Common myeloid progenitor, CD34-positive (primary cell): ENCODE data around the gene F2RL2. TPM values are rescaled to one million over a fixed set of nuclear protein-coding genes. Genes with fewer than 3 reads are reported as not detected.

Experiments
- CTCF ChIA-PET: fragments of 350-600 bp; sonication (Branson Sonifier 250); formaldehyde crosslinking; loops from one replicate; lab custom pipeline; 2021; ENCODE audit warnings: antibody characterized with exemption; lab: Charles Lee
- POLR2A ChIA-PET: fragments of 350-600 bp; sonication (Branson Sonifier 250); formaldehyde crosslinking; loops from one replicate; lab custom pipeline; 2021; ENCODE audit warnings: antibody characterized with exemption; lab: Charles Lee
- DNase-seq, 3 donors: peaks; one replicate each; pipeline versions ENCODE4 v3.0.0 to v3.0.0-alpha.2; 2013
- H3K27ac ChIP-seq, 2 experiments: 1 replicate in 1 of 2; 2 replicates in 1 of 2; pipeline ENCODE4 v1.7.0; 2013; ENCODE audit warnings: inconsistent platforms in 2 of 2, low read length in 2 of 2, mild to moderate bottlenecking in 2 of 2, low read depth in 1 of 2, moderate library complexity in 1 of 2; ENCODE audit not compliant: severe bottlenecking in 2 of 2, insufficient read depth in 1 of 2, poor library complexity in 1 of 2
- H3K27me3 ChIP-seq, 5 experiments: replicated peaks in 2 of 5; 1 replicate in 3 of 5; 2 replicates in 2 of 5; pipeline versions ENCODE4 v1.6.1 to v1.7.0; 2013; ENCODE audit warnings: low read length in 4 of 5, mild to moderate bottlenecking in 2 of 5, moderate library complexity in 2 of 5, inconsistent platforms in 1 of 5; ENCODE audit not compliant: insufficient read depth in 5 of 5, control insufficient read depth in 4 of 5
- H3K36me3 ChIP-seq, 4 experiments: 1 replicate in 2 of 4; 2 replicates in 2 of 4; pipeline versions ENCODE4 v1.6.1 to v1.7.0; 2013; ENCODE audit warnings: low read length in 3 of 4, control low read depth in 1 of 4, mild to moderate bottlenecking in 1 of 4; ENCODE audit not compliant: control insufficient read depth in 4 of 4, insufficient read depth in 4 of 4
- H3K4me1 ChIP-seq, 4 experiments: 1 replicate in 3 of 4; 2 replicates in 1 of 4; pipeline versions ENCODE4 v1.6.1 to v1.7.1; 2013; ENCODE audit warnings: low read length in 3 of 4, mild to moderate bottlenecking in 3 of 4, control low read depth in 1 of 4, inconsistent platforms in 1 of 4, moderate library complexity in 1 of 4; ENCODE audit not compliant: control insufficient read depth in 4 of 4, insufficient read depth in 4 of 4; ENCODE audit errors: control extremely low read depth in 1 of 4
- H3K4me3 ChIP-seq, 7 experiments: 1 replicate in 4 of 7; 2 replicates in 3 of 7; pipeline versions ENCODE4 v1.5.1 to v1.7.0; 2013; ENCODE audit warnings: mild to moderate bottlenecking in 7 of 7, low read length in 6 of 7, moderate library complexity in 6 of 7, inconsistent platforms in 2 of 7, low read depth in 2 of 7, control low read depth in 1 of 7; ENCODE audit not compliant: insufficient read depth in 4 of 7, control insufficient read depth in 1 of 7; ENCODE audit errors: extremely low read depth in 1 of 7
- H3K9me3 ChIP-seq, 5 experiments: 1 replicate in 4 of 5; 2 replicates in 1 of 5; pipeline versions ENCODE4 v1.6.1 to v1.7.1; 2013; ENCODE audit warnings: low read length in 4 of 5, mild to moderate bottlenecking in 2 of 5, inconsistent platforms in 1 of 5, low read depth in 1 of 5, moderate library complexity in 1 of 5; ENCODE audit not compliant: control insufficient read depth in 4 of 5, insufficient read depth in 2 of 5; ENCODE audit errors: control extremely low read depth in 1 of 5
- WGBS: methylation state at CpG from one replicate; pipeline ENCODE4 v1.1.5; 2013; ENCODE audit not compliant: insufficient coverage; 5-methylcytosine and 5-hydroxymethylcytosine counted together
- polyA plus RNA-seq: library from polyadenylated mRNA; unstranded; fragments of 120-200 nt; gene quantifications from one replicate; pipeline ENCODE4 v1.2.1, GENCODE V29; 2013

The F2RL2 gene, protein sequence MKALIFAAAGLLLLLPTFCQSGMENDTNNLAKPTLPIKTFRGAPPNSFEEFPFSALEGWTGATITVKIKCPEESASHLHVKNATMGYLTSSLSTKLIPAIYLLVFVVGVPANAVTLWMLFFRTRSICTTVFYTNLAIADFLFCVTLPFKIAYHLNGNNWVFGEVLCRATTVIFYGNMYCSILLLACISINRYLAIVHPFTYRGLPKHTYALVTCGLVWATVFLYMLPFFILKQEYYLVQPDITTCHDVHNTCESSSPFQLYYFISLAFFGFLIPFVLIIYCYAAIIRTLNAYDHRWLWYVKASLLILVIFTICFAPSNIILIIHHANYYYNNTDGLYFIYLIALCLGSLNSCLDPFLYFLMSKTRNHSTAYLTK
- 0.30 TPM for polyA plus RNA-seq

DNA sequence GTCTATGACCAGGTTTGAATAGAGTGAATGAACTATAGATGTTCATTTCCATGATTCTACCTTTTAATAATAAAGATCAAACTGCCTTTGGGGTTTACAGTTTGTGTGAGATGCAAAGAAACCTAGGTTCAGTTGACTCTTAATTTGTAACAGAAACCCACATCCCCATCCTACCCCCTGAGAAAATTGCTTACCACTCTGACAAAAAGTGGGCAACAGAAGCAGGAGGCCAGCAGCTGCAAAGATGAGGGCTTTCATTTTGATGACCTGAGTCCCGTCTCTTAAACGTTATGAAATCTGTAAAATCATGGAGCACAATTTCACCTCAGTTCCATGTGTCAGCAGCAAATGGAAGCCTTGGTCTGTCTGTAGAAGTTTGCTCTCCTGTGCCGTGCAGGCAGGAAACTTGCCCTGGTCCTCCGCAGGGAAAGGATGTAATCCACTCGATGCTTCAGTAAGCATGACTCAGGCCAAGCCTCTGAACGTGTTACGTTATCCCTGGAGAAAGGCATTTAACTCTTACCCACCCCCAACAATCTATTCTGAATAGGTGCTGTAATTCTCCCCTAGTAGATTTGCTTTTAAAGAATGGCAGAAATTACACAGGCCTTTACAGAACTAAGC, at the start of gene F2RL2:
Gene F2RL2 (minus strand): TSS at position 431 of the 624 bp plus-strand sequence. CDS start 173 bp downstream, at position 258.
- H3K27ac ChIP-seq = peak within 1 kb of the TSS in 1 of 2 experiments; percentile 69
- peaks cover 3 to 32% (median 18%) of the 10 kb centered on the region in 4 experiments for H3K36me3 ChIP-seq
- ChIA-PET POLR2A (interaction anchor here (0.5 kb wide), 1 partner anchor 15 kb away, joined by 4 read pairs; no protein-coding TSS in a partner anchor), CTCF (interaction anchor here (1.1 kb wide), 1 partner anchor 19 kb away, joined by 3 read pairs; no protein-coding TSS in a partner anchor)
- WGBS = 25% methylated on average over 6 of the region's 7 CpGs
- peaks cover 11 to 71% (median 31%) of the 10 kb centered on the region in 4 experiments for H3K4me1 ChIP-seq
- no peaks in the 10 kb centered on the region for H3K27me3 ChIP-seq
- peak; percentile 19 to 56 (median 50) for DNase-seq
- H3K9me3 ChIP-seq = no peaks in the 10 kb centered on the region
- peak within 1 kb of the TSS in 2 of 7 experiments; percentile 43 to 56 for H3K4me3 ChIP-seq

DNA sequence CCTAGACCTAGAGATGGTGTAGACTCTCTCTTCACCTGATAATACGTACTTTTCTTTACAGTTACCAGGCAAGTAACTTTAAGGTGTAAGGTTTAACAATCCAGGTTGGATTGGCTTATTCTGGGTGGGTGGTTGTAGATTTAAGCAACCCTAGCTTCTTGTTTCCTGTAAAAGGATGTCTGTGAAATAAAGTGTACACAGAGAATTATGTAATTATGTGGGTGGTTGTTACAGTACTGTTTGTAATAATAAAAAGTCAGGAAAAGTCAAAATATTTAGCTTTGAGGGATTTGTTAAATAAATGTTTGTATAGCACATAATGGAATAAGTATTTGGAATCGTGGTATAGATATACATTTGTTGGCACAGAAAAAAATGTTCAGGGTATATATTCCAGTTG, 49.0 kb upstream of the F2RL2 start:
- H3K4me3 ChIP-seq = no peak overlapping the region
- no peak overlapping the region for H3K27ac ChIP-seq
- H3K27me3 ChIP-seq = no peaks in the 10 kb centered on the region
- peaks cover 33 to 91% (median 67%) of the 10 kb centered on the region in 4 experiments for H3K36me3 ChIP-seq
- CTCF ChIA-PET = interaction anchor here (2.6 to 3.9 kb wide), 2 partner anchors 11 to 14 kb away, joined by 12 to 25 read pairs; no protein-coding TSS in a partner anchor
- 100% methylated on average over 1 of the region's 2 CpGs for WGBS
- no peaks in the 10 kb centered on the region for H3K9me3 ChIP-seq
- H3K4me1 ChIP-seq = peaks cover 0 to 20% (median 7%) of the 10 kb centered on the region in 4 experiments
- no peak for DNase-seq
- POLR2A ChIA-PET = no interaction called here

DNA sequence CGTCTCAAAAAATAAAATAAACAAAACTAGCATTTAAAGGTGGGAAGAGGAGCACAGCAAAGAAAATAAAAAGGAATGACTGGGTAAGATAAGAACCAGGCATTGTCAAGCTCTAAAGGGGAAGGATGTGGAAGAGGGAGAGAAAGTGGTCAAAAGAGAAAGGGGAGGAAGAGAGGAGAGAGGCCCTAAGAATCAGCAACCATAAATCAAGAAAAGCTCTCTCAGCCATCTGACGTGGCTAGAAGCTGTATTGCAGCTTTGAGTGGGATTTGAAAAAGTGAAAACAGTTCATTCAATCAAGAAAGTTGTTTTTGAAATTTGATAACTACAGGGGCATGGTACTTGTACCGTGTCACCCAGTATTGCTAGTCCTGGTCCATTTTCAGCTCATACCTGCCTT, 47.3 kb upstream of the F2RL2 start:
- no peaks in the 10 kb centered on the region for H3K9me3 ChIP-seq
- peaks cover 0 to 20% (median 7%) of the 10 kb centered on the region in 4 experiments for H3K4me1 ChIP-seq
- no peaks in the 10 kb centered on the region for H3K27me3 ChIP-seq
- peak overlapping the region in 1 of 2 experiments; percentile 14 for H3K27ac ChIP-seq
- ChIA-PET CTCF (interaction anchor here (0.9 to 3.9 kb wide), 5 partner anchors 12 to 105 kb away, joined by 3 to 25 read pairs (median 3); no protein-coding TSS in a partner anchor), POLR2A (no interaction called here)
- DNase-seq = peak in 2 of 3 donors; percentile 56 to 60
- peaks cover 39 to 90% (median 65%) of the 10 kb centered on the region in 4 experiments for H3K36me3 ChIP-seq
- H3K4me3 ChIP-seq = no peak overlapping the region
- 33% methylated on average over 1 of the region's 3 CpGs for WGBS

DNA sequence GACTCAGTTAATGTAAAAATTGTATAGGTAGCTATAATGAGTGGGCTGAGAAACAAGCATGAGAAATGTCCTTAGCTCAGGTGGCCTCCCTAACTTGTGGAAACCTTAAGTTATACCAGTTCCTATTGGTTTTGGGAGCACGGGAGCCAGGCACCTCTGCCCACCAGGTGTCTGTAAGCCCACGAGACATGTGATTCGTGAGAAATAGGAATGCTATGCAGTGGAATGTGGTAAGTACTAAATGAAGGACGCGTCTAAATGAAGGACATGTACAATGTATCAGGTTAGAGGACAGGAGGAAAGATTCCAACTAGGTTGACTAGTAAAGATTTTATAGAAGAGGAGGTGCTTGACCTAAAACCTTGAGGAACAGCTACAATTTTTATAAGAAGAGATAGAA, 46.0 kb upstream of the F2RL2 start:
- CTCF ChIA-PET = interaction anchor here (0.9 to 1.8 kb wide), 5 partner anchors 10 to 48 kb away, joined by 3 to 4 read pairs (median 3); no protein-coding TSS in a partner anchor
- WGBS = 98% methylated on average over 5 of the region's 5 CpGs
- POLR2A ChIA-PET = no interaction called here
- H3K4me3 ChIP-seq = no peak overlapping the region
- H3K27ac ChIP-seq = no peak overlapping the region
- H3K36me3 ChIP-seq = peaks cover 38 to 90% (median 58%) of the 10 kb centered on the region in 4 experiments
- no peaks in the 10 kb centered on the region for H3K9me3 ChIP-seq
- DNase-seq = no peak
- peaks cover 0 to 20% (median 7%) of the 10 kb centered on the region in 4 experiments for H3K4me1 ChIP-seq
- no peaks in the 10 kb centered on the region for H3K27me3 ChIP-seq

DNA sequence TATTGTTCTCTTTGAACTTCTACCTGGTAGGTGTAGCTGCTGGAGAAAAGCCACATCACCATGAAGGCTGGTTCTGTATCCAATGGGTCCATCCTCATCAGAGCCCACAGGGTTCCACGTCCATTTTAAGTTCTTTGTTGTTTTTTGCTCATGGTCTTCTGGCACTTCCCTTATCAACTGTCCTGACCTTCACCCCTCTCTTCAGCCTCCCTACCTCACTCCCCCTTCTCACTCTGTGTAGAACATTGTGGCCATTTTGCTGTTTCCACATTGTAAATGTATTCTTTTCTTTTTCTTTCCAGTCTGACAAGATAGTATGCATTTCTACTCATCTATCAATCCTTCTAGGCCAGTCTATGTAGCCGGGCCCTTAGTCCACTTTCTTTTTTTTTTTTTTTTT, 44.3 kb upstream of the F2RL2 start:
- Histone ChIP-seq H3K4me1 (peaks cover 0 to 22% (median 8%) of the 10 kb centered on the region in 4 experiments), H3K27ac (no peak overlapping the region), H3K36me3 (peaks cover 38 to 89% (median 55%) of the 10 kb centered on the region in 4 experiments), H3K27me3 (no peaks in the 10 kb centered on the region), H3K9me3 (no peaks in the 10 kb centered on the region), H3K4me3 (no peak overlapping the region)
- 100% methylated on average over 1 of the region's 2 CpGs for WGBS
- DNase-seq = no peak
- ChIA-PET CTCF (interaction anchor here (1.0 to 2.0 kb wide), 3 partner anchors 9 to 107 kb away, joined by 3 to 7 read pairs (median 4); no protein-coding TSS in a partner anchor), POLR2A (interaction anchor here (1.0 kb wide), 1 partner anchor 106 kb away, joined by 4 read pairs; no protein-coding TSS in a partner anchor)

DNA sequence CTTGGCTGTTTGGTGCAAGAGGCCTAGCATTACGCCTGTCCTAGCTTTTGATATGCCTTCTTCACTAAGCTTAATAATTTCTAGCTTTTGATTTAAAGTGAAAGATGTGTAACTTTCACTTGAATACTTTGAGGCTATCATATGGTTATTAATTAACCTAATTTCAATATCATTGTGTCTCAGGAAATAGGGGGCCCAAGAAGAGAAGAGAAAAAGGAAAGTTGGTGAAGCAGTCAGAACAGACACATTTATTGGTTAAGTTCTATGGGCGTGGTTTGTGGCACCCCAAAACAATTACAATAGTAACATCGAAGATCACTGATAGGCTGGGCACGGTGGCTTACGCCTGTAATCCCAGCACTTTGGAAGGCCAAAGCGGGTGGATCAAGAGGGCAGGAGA, 40.9 kb upstream of the F2RL2 start:
- ChIA-PET CTCF (interaction anchor here (1.0 kb wide), 2 partner anchors 10 to 29 kb away, joined by 3 read pairs; no protein-coding TSS in a partner anchor), POLR2A (no interaction called here)
- Histone ChIP-seq H3K9me3 (no peaks in the 10 kb centered on the region), H3K4me1 (peaks cover 0 to 4% (median under 1%) of the 10 kb centered on the region in 4 experiments), H3K4me3 (no peak overlapping the region), H3K36me3 (peaks cover 31 to 94% (median 60%) of the 10 kb centered on the region in 4 experiments), H3K27me3 (no peaks in the 10 kb centered on the region), H3K27ac (no peak overlapping the region)
- WGBS = no CpG with 5 or more reads among the region's 6 CpGs
- peak in 1 of 3 donors; percentile 50 for DNase-seq
